ENCODE data around the gene PHF13.

PHF13 gene

DNA sequence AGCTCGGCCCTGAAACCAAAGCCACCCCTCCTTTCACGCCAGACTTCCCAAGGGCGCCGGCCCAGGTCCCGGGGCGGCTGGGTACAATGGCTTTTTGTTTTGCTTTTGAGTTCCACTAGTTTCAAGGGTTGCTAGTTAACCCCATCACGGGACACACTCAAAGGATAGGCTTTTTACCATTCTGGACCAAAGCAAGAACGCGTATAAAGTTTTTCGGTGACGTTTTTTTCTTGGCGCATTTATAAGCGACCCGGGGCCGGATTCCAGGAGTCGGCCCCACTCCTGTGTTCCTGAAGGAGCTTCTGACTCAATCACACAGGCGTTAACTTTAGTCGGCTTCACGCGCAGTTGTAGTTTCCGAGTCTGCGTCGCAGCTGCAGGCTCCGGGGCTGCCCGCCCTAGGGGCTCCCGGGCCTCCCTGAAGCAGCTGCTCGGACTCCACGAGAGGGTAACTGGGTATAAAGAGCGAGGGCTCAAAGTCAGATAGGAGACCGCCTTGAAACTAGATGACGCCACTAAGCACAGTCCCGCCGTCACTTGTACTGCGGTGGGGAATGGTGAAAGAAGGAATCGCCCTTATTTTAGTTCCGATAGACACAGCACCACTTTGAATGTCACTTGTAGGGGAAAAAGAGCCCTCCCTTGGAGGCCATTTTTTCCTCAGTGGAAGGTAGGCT lies 10.2 kb upstream of the PHF13 start:
- Histone ChIP-seq H3K9ac (ENCODE audit: low read depth, low read length) (peak overlapping the region; percentile 92), H3K9me3 (ENCODE audit: control insufficient read depth, insufficient read depth, low read length) (no peaks in the 10 kb centered on the region), H3K4me1 (ENCODE audit: insufficient read depth, low read length) (no peaks in the 10 kb centered on the region), H3K36me3 (ENCODE audit: insufficient read depth, low read length) (no peaks in the 10 kb centered on the region)

- Histone ChIP-seq H3K4me1 (ENCODE audit: insufficient read depth, low read length) (no peaks in the 10 kb centered on the region), H3K36me3 (ENCODE audit: insufficient read depth, low read length) (no peaks in the 10 kb centered on the region), H3K9ac (ENCODE audit: low read depth, low read length) (peak overlapping the region; percentile 92), H3K9me3 (ENCODE audit: control insufficient read depth, insufficient read depth, low read length) (no peaks in the 10 kb centered on the region)
These were observed 9.5 kb upstream of the PHF13 start for GRCh38 chr1:6603915-6604558.

DNA sequence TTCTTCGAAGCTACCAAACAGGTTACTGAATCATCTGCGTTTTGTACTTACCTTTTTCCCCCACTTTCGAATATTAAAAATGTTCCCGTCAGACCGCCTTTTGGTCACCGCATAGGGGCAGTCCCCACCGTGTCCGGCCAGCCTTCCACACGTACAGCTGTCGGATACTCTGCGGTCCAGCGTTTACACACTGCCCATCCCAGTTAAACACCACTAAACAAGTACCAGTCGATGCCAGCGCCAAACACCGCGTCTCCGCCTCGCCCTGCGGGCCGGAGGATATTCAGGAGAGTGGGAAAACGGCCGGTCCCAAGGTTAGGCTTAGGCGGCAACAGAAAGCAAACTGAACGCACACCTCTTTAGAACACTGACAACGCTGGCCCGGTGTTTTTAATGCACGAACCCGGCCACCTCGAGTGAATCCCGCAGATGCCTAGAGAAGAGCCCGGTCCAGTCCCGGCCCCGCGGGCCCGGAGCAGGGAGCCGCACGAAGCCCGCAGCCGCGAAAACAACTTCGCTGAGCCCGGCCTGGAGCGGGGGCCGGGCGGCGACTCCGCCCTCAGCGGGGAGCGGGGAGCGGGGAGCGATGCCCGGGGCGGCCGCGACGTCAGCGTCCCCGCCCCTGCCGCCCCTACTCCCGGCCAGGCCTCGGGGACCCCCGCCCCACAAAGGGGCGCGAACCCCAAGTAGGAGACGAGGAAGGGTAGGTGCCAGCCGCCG lies 730 bp upstream of the PHF13 start:
- H3K4me1 ChIP-seq (ENCODE audit: insufficient read depth, low read length) = peaks cover 4% of the 10 kb centered on the region; the same call in 1 of the 2 replicates

GRCh38 chr1:6614019-6614928 lies 743 bp downstream of the PHF13 start:
- Histone ChIP-seq H3K4me1 (ENCODE audit: insufficient read depth, low read length) (peaks cover 4% of the 10 kb centered on the region; the same call in 1 of the 2 replicates), H3K9ac (ENCODE audit: low read depth, low read length) (peak overlapping the region; percentile 87), H3K36me3 (ENCODE audit: insufficient read depth, low read length) (no peaks in the 10 kb centered on the region), H3K9me3 (ENCODE audit: control insufficient read depth, insufficient read depth, low read length) (no peaks in the 10 kb centered on the region)

More for the DNA sequence above, 730 bp upstream of the PHF13 start:
- no peaks in the 10 kb centered on the region for H3K9me3 ChIP-seq (ENCODE audit: control insufficient read depth, insufficient read depth, low read length)
- peak overlapping the region; percentile 73 for H3K9ac ChIP-seq (ENCODE audit: low read depth, low read length)
- no peaks in the 10 kb centered on the region for H3K36me3 ChIP-seq (ENCODE audit: insufficient read depth, low read length)

DNA sequence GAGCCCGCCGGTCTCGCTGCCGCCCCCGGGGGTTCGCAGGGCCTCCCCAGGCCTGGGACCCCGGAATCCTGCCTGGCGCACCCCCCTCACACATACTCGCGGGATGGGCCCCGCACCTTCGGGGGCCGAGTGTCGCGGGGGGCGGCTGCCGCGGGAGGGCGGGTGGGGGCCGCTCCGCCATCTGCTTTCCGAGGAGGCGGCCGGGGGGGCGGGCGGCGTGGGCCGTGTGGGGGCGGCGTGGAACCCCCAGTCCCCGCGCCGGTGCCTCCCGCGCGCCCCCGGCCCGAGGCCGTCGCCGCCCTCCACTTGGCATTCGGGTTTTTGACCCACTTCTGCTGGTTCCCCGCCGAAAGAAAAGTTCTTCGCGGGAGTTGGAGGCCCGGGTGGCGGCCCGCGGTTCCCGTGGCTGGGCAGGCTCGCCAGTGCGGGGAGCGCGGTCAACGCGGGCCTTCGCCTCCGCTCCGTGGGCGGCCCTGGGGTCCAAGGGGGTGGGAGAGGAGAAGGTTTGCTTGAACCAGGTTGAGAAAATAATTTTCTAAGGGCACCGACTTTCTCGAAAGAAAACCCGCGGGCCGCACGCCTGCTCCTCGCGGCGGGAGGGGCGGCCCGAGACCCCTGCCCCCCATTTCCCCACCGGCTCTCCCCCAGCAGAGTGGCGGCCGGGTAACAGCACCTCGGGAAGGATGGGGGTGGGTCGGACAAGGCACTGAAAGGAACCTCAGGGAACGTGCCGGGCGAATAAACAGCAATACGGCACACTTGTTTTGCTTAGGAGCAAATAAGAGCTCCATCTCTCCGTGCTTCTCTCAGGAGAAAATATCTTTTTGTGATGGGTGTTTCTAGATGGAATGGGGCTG lies 1.6 kb downstream of the PHF13 start:
- Histone ChIP-seq H3K9me3 (ENCODE audit: control insufficient read depth, insufficient read depth, low read length) (no peaks in the 10 kb centered on the region), H3K4me1 (ENCODE audit: insufficient read depth, low read length) (no peaks in the 10 kb centered on the region), H3K9ac (ENCODE audit: low read depth, low read length) (peak overlapping the region; percentile 65), H3K36me3 (ENCODE audit: insufficient read depth, low read length) (peaks cover 3% of the 10 kb centered on the region; the same call in 1 of the 2 replicates)

- Histone ChIP-seq H3K9ac (ENCODE audit: low read depth, low read length) (no peak overlapping the region), H3K9me3 (ENCODE audit: control insufficient read depth, insufficient read depth, low read length) (no peaks in the 10 kb centered on the region), H3K4me1 (ENCODE audit: insufficient read depth, low read length) (no peaks in the 10 kb centered on the region), H3K36me3 (ENCODE audit: insufficient read depth, low read length) (peaks cover 17% of the 10 kb centered on the region)
These were observed 5.5 kb downstream of the PHF13 start for GRCh38 chr1:6619045-6619444.

DNA sequence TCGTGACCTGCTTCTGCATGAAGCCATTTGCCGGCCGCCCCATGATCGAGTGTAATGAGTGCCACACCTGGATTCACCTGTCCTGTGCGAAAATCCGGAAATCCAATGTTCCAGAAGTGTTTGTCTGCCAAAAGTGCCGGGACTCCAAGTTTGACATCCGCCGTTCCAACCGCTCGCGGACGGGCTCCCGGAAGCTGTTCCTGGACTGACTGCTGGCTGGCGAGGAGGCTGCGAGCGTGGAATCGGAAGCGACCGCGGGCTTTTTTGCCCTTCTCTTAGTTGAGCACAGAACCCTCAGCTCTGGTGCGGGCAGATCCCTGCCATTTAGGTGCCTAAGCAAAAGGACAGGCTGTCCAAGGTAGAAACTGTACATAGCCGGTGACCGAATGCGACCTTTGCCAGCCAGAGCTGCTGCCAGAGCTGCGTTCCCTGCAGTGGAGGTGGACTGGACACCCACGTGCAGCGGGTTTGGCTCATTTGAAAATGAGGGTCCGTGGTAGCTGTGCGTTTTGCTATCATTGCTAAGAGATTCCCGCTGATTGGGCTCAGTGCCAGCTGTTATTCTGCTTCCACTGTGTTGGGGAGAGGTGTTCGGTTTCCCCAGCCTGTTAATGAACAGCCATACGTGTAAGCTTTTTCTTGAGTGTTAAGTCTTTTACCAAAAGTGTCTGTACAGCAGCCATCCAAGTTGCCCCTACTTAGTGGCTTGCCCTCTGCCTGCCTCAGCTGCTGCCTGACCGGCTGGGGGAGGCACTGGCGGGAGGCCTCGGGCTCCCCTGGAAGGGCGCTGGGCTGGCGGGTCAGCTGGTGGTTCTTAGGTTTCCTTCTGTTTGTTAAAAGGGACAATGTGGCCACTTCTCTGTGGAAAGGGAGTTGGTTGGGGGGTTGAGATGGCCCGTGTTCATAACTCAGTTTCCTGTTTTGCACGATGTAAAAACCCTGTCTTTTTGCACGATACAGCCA lies 8.2 kb downstream of the PHF13 start:
- H3K36me3 ChIP-seq (ENCODE audit: insufficient read depth, low read length) = peaks cover 17% of the 10 kb centered on the region

DNA sequence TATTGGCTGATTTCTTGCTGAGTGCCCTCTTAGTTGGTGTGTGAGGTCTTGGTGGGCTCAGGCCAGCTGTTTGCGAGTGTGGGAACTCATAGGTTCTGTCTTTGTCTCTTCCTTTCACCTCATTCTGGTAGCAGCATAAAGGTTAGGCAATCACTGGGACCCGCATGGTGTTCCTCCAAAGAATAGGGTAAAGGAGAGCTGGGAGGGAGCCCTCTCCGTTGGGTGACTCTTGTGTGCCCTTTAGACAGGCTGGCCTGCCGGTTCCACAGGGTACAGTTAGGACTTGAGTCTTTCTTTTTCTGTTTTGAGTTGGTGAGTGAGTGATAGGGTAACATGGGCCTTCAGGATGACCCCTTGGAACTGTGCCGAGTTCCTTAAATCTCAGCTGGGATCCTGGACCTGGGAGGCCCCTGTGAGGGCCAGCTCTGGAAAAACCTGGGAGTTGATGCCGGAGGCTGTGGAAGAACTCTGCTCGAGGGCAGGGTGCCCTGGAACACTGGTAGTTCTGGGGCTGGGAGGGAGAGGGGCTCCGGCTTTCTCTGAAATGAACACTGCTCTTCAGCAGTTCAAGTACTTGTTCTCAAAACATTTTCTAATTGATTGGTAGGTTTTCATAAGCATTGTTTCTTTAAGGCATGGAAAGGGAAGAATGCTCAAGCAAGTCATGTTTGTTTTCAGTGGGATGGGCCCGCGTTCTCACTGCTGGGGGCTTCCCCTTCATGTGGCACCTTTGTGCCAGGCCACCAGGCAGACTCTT lies 9.0 kb downstream of the PHF13 start:
- Histone ChIP-seq H3K4me1 (ENCODE audit: insufficient read depth, low read length) (no peaks in the 10 kb centered on the region), H3K9me3 (ENCODE audit: control insufficient read depth, insufficient read depth, low read length) (no peaks in the 10 kb centered on the region), H3K9ac (ENCODE audit: low read depth, low read length) (no peak overlapping the region), H3K36me3 (ENCODE audit: insufficient read depth, low read length) (peaks cover 17% of the 10 kb centered on the region)

More for the DNA sequence above, 8.2 kb downstream of the PHF13 start:
- H3K4me1 ChIP-seq (ENCODE audit: insufficient read depth, low read length) = no peaks in the 10 kb centered on the region
- H3K9ac ChIP-seq (ENCODE audit: low read depth, low read length) = no peak overlapping the region
- H3K9me3 ChIP-seq (ENCODE audit: control insufficient read depth, insufficient read depth, low read length) = no peaks in the 10 kb centered on the region

DNA sequence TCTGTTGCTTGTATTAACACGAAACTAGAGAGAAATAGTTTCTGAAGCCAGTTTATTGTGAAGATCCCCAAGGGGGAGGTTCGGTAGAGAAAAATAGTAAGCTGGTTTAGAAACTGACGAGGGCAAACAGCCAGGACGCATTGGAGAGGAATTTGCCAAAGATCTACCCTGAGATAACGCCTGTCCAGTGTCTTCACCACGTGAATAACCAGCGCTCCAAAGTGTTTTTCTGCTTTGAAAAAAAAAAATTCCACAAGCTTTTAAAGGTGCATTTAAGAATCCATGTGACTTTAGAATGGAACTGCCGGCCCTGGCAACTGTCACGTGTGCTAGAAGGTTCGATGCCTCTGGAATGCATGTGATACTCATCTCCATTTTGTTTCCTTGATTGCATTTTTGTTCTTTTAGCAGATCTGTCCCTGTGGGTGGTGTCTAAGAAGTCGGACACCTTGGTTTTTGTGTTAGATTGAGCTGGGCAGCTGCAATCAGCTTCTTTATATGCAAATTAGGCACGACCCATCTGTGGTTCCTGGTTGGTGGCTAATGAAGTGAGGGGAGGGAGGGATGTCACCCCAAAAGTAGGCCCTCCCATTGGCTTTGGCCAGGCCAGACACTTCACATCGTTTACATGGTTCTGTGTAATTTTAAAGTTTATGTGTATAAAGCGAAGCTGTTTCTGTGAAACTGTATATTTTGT lies 9.9 kb downstream of the PHF13 start:
- peaks cover 17% of the 10 kb centered on the region for H3K36me3 ChIP-seq (ENCODE audit: insufficient read depth, low read length)
- no peak overlapping the region for H3K9ac ChIP-seq (ENCODE audit: low read depth, low read length)

GRCh38 chr1:6624710-6625583 lies 11.4 kb downstream of the PHF13 start, which contains the start of gene THAP3:
Gene THAP3, plus strand, starts transcription at chr1:6624868. Its CDS starts 351 bp downstream, at chr1:6625219.
- Histone ChIP-seq H3K36me3 (ENCODE audit: insufficient read depth, low read length) (peaks cover 17% of the 10 kb centered on the region), H3K9ac (ENCODE audit: low read depth, low read length) (peak within 1 kb of the TSS; percentile 66), H3K4me1 (ENCODE audit: insufficient read depth, low read length) (no peaks in the 10 kb centered on the region), H3K9me3 (ENCODE audit: control insufficient read depth, insufficient read depth, low read length) (no peaks in the 10 kb centered on the region)

More for the DNA sequence above, 9.9 kb downstream of the PHF13 start:
- H3K4me1 ChIP-seq (ENCODE audit: insufficient read depth, low read length) = no peaks in the 10 kb centered on the region
- no peaks in the 10 kb centered on the region for H3K9me3 ChIP-seq (ENCODE audit: control insufficient read depth, insufficient read depth, low read length)

Measured in ES-I3 (cell line).